Measurements from ENCODE around the gene RAB4A. TPM values are rescaled to one million over a fixed set of nuclear protein-coding genes. Genes with fewer than 3 reads are reported as not detected.
A peak's percentile ranks its signal among the peaks of the same experiment; 100 is the strongest.

Gene RAB4A
- total RNA-seq (2021; fragmentation: NEBNext Ultra II Directional; extraction: Animal tissue kit (Norgen Biotek cat#: 25700)) (68.8 and 73.4 TPM in 2 replicates), polyA plus RNA-seq (2011; rRNA removed) (13.3 and 16.7 TPM in 2 replicates), polyA minus RNA-seq (2011; rRNA and poly(A)+ RNA removed) (5.7 and 6.6 TPM in 2 replicates)
- 30.0 TPM for polyA plus RNA-seq (2011; cell fraction: cytosol; rRNA removed)
- polyA plus RNA-seq (2011; cell fraction: nucleus; rRNA removed), result 12.3 TPM
- 34.1 to 42.5 TPM (median 36.4 TPM) in 4 replicates for polyA plus RNA-seq (2012, experiment 1 of 2)
- polyA plus RNA-seq (2012, experiment 2 of 2), result 26.9 TPM
- 20.3 TPM for polyA plus RNA-seq (2013, experiment 1 of 2)
- 21.3 TPM for polyA plus RNA-seq (2013, experiment 2 of 2)
- 11.6 TPM for polyA minus RNA-seq (2011; cell fraction: cytosol; rRNA and poly(A)+ RNA removed)
- polyA minus RNA-seq (2011; cell fraction: nucleus; rRNA and poly(A)+ RNA removed), result 19.8 TPM
- long read RNA-seq, experiment 1, partial matches to known transcripts, result 23 of 56 reads
- long read RNA-seq, experiment 1, other reads (novel, unspliced or antisense), result 32 of 56 reads
- long read RNA-seq, experiment 2, partial matches to known transcripts, result 1 of 2 reads
- long read RNA-seq, experiment 2, other reads (novel, unspliced or antisense), result 0 of 2 reads

- Histone ChIP-seq H3K79me2 (ENCODE audit: control insufficient read depth in 1 of 2, insufficient read depth in 2 of 2, low read length in 2 of 2) (peaks cover 7 to 41% of the 10 kb centered on the region in 2 experiments), H3K4me1 (replicated peaks in 1 of 4; ENCODE audit: control insufficient read depth in 3 of 4, insufficient read depth in 4 of 4, low read length in 3 of 4) (peaks cover 3 to 12% (median 8%) of the 10 kb centered on the region in 4 experiments; a peak in 6 of 7 replicates), H3K4me2 (ENCODE audit: insufficient read depth in 1 of 2, low read depth in 2 of 2, low read length in 2 of 2) (peak within 1 kb of the TSS; percentile 75 to 94), H3K79me1 (ENCODE audit: low read depth, low read length) (peaks cover 9% of the 10 kb centered on the region), H3K4ac (replicated peaks; ENCODE audit: insufficient read length, low read depth, low read length) (no peak within 1 kb of the TSS), H3K27ac (ENCODE audit: low read depth, low read length) (no peak within 1 kb of the TSS), H2BK15ac (ENCODE audit: low read length) (no peak within 1 kb of the TSS), H4K20me1 (replicated peaks in 1 of 2; ENCODE audit: control insufficient read depth in 1 of 2, insufficient read depth in 2 of 2, low read length in 2 of 2) (peaks cover 4 to 9% of the 10 kb centered on the region in 2 experiments), H3K4me3 (ENCODE audit: extremely low read depth in 1 of 4, insufficient read depth in 2 of 4, low read depth in 3 of 4, low read length in 4 of 4) (peak within 1 kb of the TSS; percentile 75 to 91 (median 76)), H3K23me2 (ENCODE audit: low read depth, low read length) (no peaks in the 10 kb centered on the region; the same call in 1 of the 2 replicates), H2AFZ (ENCODE audit: low read length) (peak within 1 kb of the TSS; percentile 38; the same call in 1 of the 2 replicates), H2BK12ac (ENCODE audit: low read depth, low read length) (no peak within 1 kb of the TSS), H2AK5ac (ENCODE audit: low read depth, low read length) (no peak within 1 kb of the TSS), H3K23ac (ENCODE audit: insufficient read length) (no peak within 1 kb of the TSS), H4K8ac (ENCODE audit: extremely low read depth, insufficient read depth, low read length) (peak within 1 kb of the TSS; percentile 46), H2BK20ac (ENCODE audit: low read length) (no peak within 1 kb of the TSS), H3K27me3 (replicated peaks in 1 of 4; ENCODE audit: control insufficient read depth in 3 of 4, extremely low read depth in 1 of 4, insufficient read depth in 3 of 4, low read length in 3 of 4) (peaks cover 0 to 10% (median 6%) of the 10 kb centered on the region in 4 experiments; a peak in 5 of 7 replicates), H4K91ac (replicated peaks; ENCODE audit: insufficient read length, low read length) (peak within 1 kb of the TSS; percentile 25), H2BK120ac (replicated peaks; ENCODE audit: low read depth, low read length) (no peak within 1 kb of the TSS), H3K9ac (replicated peaks in 1 of 4; ENCODE audit: extremely low read depth in 1 of 4, low read depth in 3 of 4, low read length in 3 of 4) (peak within 1 kb of the TSS; percentile 35 to 76 (median 54); a peak in 6 of 7 replicates), H3K36me3 (ENCODE audit: control insufficient read depth in 2 of 4, insufficient read depth in 4 of 4, low read length in 3 of 4) (no peaks in the 10 kb centered on the region; a peak in 1 of 8 replicates), H2BK5ac (ENCODE audit: low read depth, low read length) (no peak within 1 kb of the TSS; the same call in 1 of the 2 replicates), H3K9me3 (ENCODE audit: insufficient read depth in 2 of 2, low read depth in 1 of 2, low read length in 1 of 2) (no peaks in the 10 kb centered on the region; a peak in 1 of 4 replicates), H3K56ac (replicated peaks; ENCODE audit: insufficient read length, low read depth, low read length) (no peak within 1 kb of the TSS), H4K5ac (ENCODE audit: insufficient read length, low read depth, low read length) (no peak within 1 kb of the TSS), H3K14ac (ENCODE audit: insufficient read length) (no peak within 1 kb of the TSS), H3K18ac (ENCODE audit: extremely low read depth, low read length) (0 out of 2 replicates have a peak within 1 kb of the TSS, but pooled peaks have one; percentile 16)
- ChIA-PET POLR2A (ENCODE audit: partially characterized antibody) (interaction anchor here (0.5 to 1.3 kb wide), 6 partner anchors 12 to 328 kb away, joined by 3 read pairs; partner anchors contain the start of gene NUP133), CTCF (ENCODE audit: partially characterized antibody) (interaction anchor here (1.1 to 1.7 kb wide), 4 partner anchors 12 to 211 kb away, joined by 3 to 5 read pairs (median 3); no protein-coding TSS in a partner anchor)
- WGBS, 2 experiments (ENCODE audit: extremely low coverage in 1 of 2, insufficient coverage in 1 of 2, insufficient read length in 1 of 2, insufficient replicate concordance in 2 of 2, low coverage in 1 of 2, low lambda C conversion rate in 2 of 2, missing lambda C conversion rate in 1 of 2), result 16% methylated on average over 67 of the region's 95 CpGs; no CpG with 5 or more reads in 1 of the 2 experiments
- DNase-seq (ENCODE audit: low read depth in 1 of 2, low spot score in 2 of 2) (peak in 1 of 2 experiments; percentile 87), FAIRE-seq (no peak)
- TF ChIP-seq RBBP5 (IDR thresholded peaks at IDR 0.05; ENCODE audit: borderline replicate concordance, low read depth, low read length), result 0 out of 2 replicates have a peak, but pooled peaks have one; percentile 33
- TF ChIP-seq KDM4A (IDR thresholded peaks at IDR 0.05; ENCODE audit: low read depth, low read length, severe bottlenecking), result peak; percentile 76
- peak; percentile 100 for TF ChIP-seq MAX (IDR thresholded peaks at IDR 0.05)
- TF ChIP-seq YY1 (IDR thresholded peaks at IDR 0.05; ENCODE audit: low read depth, low read length), result peak; percentile 81
- peak; percentile 98 for TF ChIP-seq E2F6 (IDR thresholded peaks at IDR 0.05)
- TF ChIP-seq NRF1 (IDR thresholded peaks at IDR 0.05; ENCODE audit: low read depth, low read length), result peak; percentile 76
Observed at GRCh38 chr1:229270547-229271447, at the start of gene RAB4A. RAB4A (plus strand) TSS chr1:229271111; CDS start chr1:229271340, 229 bp downstream.
